HG02623 (cell line): Measurements from ENCODE around the gene ZNF213.

Source experiments
- ATAC-seq: cut with Tn5 transposase; IDR thresholded peaks from one replicate; pipeline ENCODE4 v1.9.1; 2021; ENCODE audit warnings: moderate library complexity; ENCODE audit not compliant: unreplicated experiment

Gene ZNF213

GRCh38 chr16:3134338-3135125 lies at the start of gene ZNF213:
Gene ZNF213 (plus strand): TSS chr16:3135029. CDS start chr16:3137281, 2,252 bp downstream.
- peak; percentile 86 for ATAC-seq

GRCh38 chr16:3085868-3086595 lies 48.8 kb upstream of the ZNF213 start:
- no peak for ATAC-seq

- ATAC-seq: no peak
Measured at GRCh38 chr16:3086596-3087242, 48.1 kb upstream of the ZNF213 start.

- no peak for ATAC-seq
Measured at GRCh38 chr16:3087243-3088235, 47.3 kb upstream of the ZNF213 start.

- no peak for ATAC-seq
Measured at GRCh38 chr16:3088450-3088849, 46.4 kb upstream of the ZNF213 start.

- no peak for ATAC-seq
Measured at GRCh38 chr16:3088925-3089716, 45.7 kb upstream of the ZNF213 start.

- no peak for ATAC-seq
Measured at GRCh38 chr16:3089717-3090592, 44.9 kb upstream of the ZNF213 start.

GRCh38 chr16:3091551-3091950 lies 43.3 kb upstream of the ZNF213 start:
- ATAC-seq: no peak

GRCh38 chr16:3092501-3092941 lies 42.3 kb upstream of the ZNF213 start:
- no peak for ATAC-seq

- no peak for ATAC-seq
Measured at GRCh38 chr16:3094289-3095027, 40.4 kb upstream of the ZNF213 start.

GRCh38 chr16:3095869-3096268 lies 39.0 kb upstream of the ZNF213 start:
- no peak for ATAC-seq

- no peak for ATAC-seq
Measured at GRCh38 chr16:3096362-3096761, 38.5 kb upstream of the ZNF213 start.

- ATAC-seq: no peak
Measured at GRCh38 chr16:3097266-3097665, 37.6 kb upstream of the ZNF213 start.

- no peak for ATAC-seq
Measured at GRCh38 chr16:3098459-3099394, 36.1 kb upstream of the ZNF213 start, which contains the start of gene ZSCAN10. Gene ZSCAN10 (minus strand): TSS chr16:3099294. CDS start chr16:3092937, 6,357 bp downstream.

- ATAC-seq: no peak
Measured at GRCh38 chr16:3099395-3099731, 35.5 kb upstream of the ZNF213 start.

GRCh38 chr16:3099732-3100499 lies 34.9 kb upstream of the ZNF213 start:
- ATAC-seq: peak; percentile 54
